NCI-H1105 (cell line): Measurements from ENCODE around the gene PTTG1IP2.
"Not testable (repeated sequence)": the region's sequence is repeated elsewhere in the genome, so short reads cannot be mapped to it uniquely, and the experiment has no call there.

Source experiments
- DNase-seq: peaks from one replicate; lab custom pipeline; 2025; lab: John Stamatoyannopoulos, UW

The PTTG1IP2 gene

DNA sequence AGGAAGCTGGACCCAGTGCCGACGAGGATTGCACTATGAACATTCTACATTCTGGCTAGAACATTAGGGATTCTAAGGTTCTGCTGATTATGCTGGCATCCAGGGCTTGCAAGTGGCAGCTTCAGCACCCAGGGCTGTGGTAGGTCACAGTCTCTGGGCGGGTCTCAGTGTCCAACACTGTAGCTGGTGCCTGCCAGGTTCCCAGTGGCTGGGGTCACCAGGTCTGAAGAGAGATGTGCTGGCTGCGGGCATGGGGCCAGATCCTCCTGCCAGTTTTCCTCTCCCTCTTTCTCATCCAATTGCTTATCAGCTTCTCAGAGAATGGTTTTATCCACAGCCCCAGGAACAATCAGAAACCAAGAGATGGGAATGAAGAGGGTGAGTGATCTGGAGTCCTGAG lies at the start of gene PTTG1IP2:
Gene PTTG1IP2 (plus strand): TSS at position 86 of the 400 bp plus-strand sequence. CDS start 148 bp downstream, at position 234.
- DNase-seq, result no peak

DNA sequence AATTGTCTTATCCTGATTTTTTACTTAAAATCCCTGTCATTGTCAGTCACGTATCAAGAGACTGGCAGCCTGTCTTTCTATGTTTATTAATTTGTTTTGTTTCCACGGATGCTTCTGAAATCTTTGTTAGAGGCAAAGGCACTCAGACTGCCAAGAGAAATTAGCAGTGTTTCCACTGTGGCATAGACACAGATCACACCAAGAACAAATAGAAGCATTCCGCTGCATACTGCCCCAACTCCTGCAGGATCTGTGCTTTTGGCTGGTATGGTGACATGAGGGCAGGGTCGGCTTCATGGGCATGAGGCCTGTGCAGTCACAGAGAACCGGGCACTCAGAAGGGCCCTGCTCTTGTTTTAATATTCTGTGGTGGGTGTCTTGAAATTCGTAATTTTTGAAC lies 47.8 kb upstream of the PTTG1IP2 start:
- DNase-seq, result no peak

DNA sequence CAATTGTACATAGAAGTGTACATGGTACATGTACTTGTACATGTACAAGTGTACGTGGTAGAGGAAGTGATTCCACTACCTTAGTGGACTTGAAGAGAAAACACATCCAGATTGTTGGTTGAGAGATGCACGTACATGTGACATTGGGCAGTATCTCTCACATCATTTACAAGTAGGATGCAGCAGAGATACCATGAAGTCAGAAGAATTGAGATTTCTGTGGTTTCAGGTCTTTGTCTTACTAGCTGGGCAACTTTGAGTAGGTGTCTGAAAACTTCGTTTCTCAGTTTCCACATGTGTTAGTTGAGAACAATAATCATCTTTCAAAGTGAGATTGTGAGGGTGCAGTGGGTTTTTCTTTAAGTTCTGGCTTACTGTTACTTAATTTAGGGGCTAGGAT lies 44.7 kb upstream of the PTTG1IP2 start:
- no peak for DNase-seq

DNA sequence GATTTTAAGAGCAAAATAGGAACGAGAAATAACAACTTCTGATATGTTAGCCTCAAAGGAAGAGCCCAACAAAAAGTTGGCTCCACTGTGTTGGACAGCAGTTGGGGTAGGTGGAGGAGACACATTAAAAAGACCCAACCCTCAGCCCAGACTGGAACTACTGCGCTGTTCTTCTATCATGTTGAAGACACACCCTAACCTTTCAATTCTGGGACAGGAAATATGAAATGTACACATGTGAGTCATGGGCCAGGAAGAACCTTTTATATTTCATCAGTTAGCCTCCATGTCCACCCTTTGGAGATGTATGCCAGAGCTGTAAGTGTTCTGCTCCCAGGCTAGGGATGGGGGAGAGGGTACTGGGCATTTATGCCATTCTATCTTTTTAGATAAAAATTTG lies 44.1 kb upstream of the PTTG1IP2 start:
- DNase-seq, result no peak

- DNase-seq, result no peak
Observed at GRCh38 chr7:90430614-90431460, 38.6 kb upstream of the PTTG1IP2 start.

- DNase-seq, result no peak
Observed at GRCh38 chr7:90432752-90433151, 36.7 kb upstream of the PTTG1IP2 start.

- no peak for DNase-seq
Observed at GRCh38 chr7:90433221-90433620, 36.2 kb upstream of the PTTG1IP2 start.

GRCh38 chr7:90445633-90446032 lies 23.8 kb upstream of the PTTG1IP2 start:
- no peak for DNase-seq

- no peak for DNase-seq
Observed at GRCh38 chr7:90446137-90446899, 23.1 kb upstream of the PTTG1IP2 start.

GRCh38 chr7:90453259-90453891 lies 16.1 kb upstream of the PTTG1IP2 start:
- DNase-seq, result no peak

DNA sequence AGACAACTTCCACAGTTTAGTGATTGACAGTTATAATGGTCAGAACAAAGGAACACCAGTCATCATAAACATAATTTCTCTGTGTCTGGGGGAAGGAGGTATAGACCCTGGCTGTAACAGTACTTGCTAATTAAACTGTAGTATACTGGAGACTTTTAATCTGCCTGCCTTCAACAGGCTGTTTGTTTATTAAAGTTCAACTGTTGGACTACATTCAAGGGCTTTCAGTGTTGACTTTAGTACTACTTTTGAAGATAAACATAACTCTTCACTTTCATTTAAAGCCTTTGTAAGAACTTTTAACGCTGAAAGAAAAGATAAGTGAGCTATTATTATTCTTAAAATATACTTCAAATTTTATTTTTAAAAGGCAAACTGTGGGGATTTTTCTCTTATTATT lies 15.5 kb upstream of the PTTG1IP2 start:
- DNase-seq, result no peak

GRCh38 chr7:90455163-90456030 lies 14.0 kb upstream of the PTTG1IP2 start:
- DNase-seq, result peak; percentile 40

- DNase-seq, result no peak
Observed at GRCh38 chr7:90458104-90458503, 11.3 kb upstream of the PTTG1IP2 start.

- DNase-seq, result no peak
Observed at GRCh38 chr7:90459888-90460287, 9.6 kb upstream of the PTTG1IP2 start.

DNA sequence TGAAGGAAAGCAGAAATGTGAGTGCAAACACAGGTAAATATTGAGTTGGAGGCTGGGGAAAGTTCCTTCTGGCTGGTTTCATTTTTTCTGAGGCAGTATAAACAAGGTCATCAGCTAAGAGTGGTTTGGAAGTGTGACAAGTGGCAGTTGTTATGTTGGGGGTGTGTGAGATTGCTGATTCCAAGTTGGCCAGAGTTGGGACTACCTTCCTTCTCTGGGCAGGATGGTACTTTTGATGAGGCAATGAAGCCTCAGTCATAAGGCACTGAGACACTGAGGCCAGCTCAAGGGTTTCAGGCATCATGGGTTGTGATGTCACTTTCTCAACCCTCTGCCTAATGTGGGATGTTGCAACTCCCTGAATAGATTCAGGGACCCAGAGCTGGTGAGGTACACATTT lies 8.2 kb upstream of the PTTG1IP2 start:
- no peak for DNase-seq

DNA sequence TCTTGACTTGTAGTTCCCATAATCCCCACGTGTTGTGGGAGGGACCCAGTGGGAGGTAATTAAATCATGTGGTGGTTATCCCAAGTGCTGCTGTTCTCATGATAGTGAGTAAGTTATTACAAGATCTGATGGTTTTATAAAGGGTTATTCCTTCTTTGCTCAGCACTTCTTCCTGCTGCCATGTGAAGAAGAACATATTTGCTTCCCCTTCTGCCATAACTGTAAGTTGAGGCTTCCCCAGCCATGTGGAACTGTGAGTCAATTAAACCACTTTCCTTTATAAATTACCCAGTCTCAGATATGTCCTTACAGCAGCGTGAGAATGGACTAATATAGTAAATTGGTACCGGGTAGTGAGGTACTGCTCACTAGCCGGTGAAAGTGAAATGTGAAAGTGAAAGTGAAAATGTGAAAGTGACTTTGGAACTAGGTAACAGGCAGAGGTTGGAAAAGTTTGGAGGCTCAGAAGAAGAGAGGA lies 6.2 kb upstream of the PTTG1IP2 start:
- DNase-seq, result not testable (repeated sequence)

- DNase-seq, result no peak
Observed at GRCh38 chr7:90465816-90466215, 3.6 kb upstream of the PTTG1IP2 start.

DNA sequence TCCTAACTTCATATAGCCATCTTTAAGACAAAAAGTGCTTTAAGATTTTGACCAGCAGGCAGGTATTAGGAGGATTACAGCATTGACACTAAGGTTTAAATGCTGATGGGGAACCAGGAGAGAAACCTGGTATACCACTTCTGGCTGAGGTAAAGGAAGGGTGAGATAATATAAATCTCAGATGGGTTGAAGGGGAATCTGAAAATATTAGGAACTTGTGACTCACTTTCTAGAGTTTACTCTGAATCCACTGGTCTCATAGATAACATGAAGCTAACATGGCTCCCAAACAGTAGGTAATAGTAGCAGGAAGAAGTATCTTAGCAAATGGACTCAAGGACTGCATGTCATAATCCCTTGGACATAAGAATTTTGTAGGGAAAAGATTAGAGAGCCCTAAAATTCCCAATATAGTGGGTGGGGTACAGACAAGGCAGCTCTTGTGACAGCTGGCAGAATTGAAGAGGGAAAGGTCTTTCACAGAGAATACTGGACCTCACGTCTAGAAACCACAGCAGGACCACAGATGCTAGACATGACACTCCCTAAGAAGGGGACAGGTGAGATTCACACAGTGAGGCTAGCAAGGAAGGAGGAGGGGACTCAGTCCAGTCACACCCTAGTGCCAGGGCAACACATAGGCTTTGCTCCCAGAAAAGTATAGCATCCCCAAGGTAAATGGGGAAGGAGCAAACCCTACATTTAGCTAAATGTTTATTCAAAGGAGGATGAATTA lies 3.5 kb downstream of the PTTG1IP2 start:
- DNase-seq, result no peak

- no peak for DNase-seq
Observed at GRCh38 chr7:90473814-90474213, 4.4 kb downstream of the PTTG1IP2 start.

GRCh38 chr7:90474284-90475210 lies 5.1 kb downstream of the PTTG1IP2 start:
- DNase-seq, result no peak
